Ecto neural progenitor cell (in vitro differentiated cells): Measurements from ENCODE around the gene CHMP2A.

Experiments
- DNase-seq: peaks from one replicate; pipeline ENCODE4 v3.0.0-alpha.2; 2018; ENCODE audit warnings: low spot score

CHMP2A gene

GRCh38 chr19:58538257-58539168 is 16.4 kb downstream of the CHMP2A start:
- peak; percentile 88 for DNase-seq

GRCh38 chr19:58536852-58537798 is 17.8 kb downstream of the CHMP2A start:
- DNase-seq = no peak

- no peak for DNase-seq
Measured at GRCh38 chr19:58535857-58536256, 19.0 kb downstream of the CHMP2A start.

- no peak for DNase-seq
Measured at GRCh38 chr19:58531034-58531840, 23.7 kb downstream of the CHMP2A start.

GRCh38 chr19:58529405-58529804 is 25.5 kb downstream of the CHMP2A start:
- no peak for DNase-seq

- no peak for DNase-seq
Measured at GRCh38 chr19:58522709-58523108, 32.2 kb downstream of the CHMP2A start.

- no peak for DNase-seq
Measured at GRCh38 chr19:58521651-58522050, 33.3 kb downstream of the CHMP2A start.

- DNase-seq = no peak
Measured at GRCh38 chr19:58520257-58520599, 34.7 kb downstream of the CHMP2A start.

GRCh38 chr19:58519355-58520256 is 35.3 kb downstream of the CHMP2A start, which contains the start of gene ZBTB45:
Gene ZBTB45 (minus strand): TSS chr19:58519810. CDS start chr19:58517673, 2,137 bp downstream.
- DNase-seq = peak; percentile 96

- DNase-seq = peak; percentile 80
Measured at GRCh38 chr19:58519087-58519354, 35.9 kb downstream of the CHMP2A start.

- DNase-seq = no peak
Measured at GRCh38 chr19:58518256-58519086, 36.4 kb downstream of the CHMP2A start.

GRCh38 chr19:58516964-58517833 is 37.7 kb downstream of the CHMP2A start:
- no peak for DNase-seq

GRCh38 chr19:58516246-58516836 is 38.6 kb downstream of the CHMP2A start:
- no peak for DNase-seq

GRCh38 chr19:58515259-58515658 is 39.6 kb downstream of the CHMP2A start:
- DNase-seq = no peak

GRCh38 chr19:58514564-58515022 is 40.3 kb downstream of the CHMP2A start:
- no peak for DNase-seq

GRCh38 chr19:58513694-58514563 is 41.0 kb downstream of the CHMP2A start:
- DNase-seq = peak; percentile 95

- DNase-seq = no peak
Measured at GRCh38 chr19:58513213-58513693, 41.7 kb downstream of the CHMP2A start.
